Peyer's patch (tissue), 4 donors: ENCODE results near the gene ZNF587B.
"Not testable (repeated sequence)": the region's sequence is repeated elsewhere in the genome, so short reads cannot be mapped to it uniquely, and the experiment has no call there.

Experiments used
- CTCF ChIP-seq, 6 experiments: fragments of 450-650 bp in 4 of 6; fragments of 200-600 bp in 2 of 6; sonication (generic) in 1 of 6; IDR thresholded peaks; one replicate each; pipeline ENCODE4 v1.5.1; 2017 to 2019; ENCODE audit warnings: antibody characterized with exemption in 6 of 6, mild to moderate bottlenecking in 3 of 6, moderate library complexity in 1 of 6
- POLR2A ChIP-seq, 2 donors: fragments of 450-650 bp; IDR thresholded peaks; one replicate each; pipeline ENCODE4 v1.5.1; 2017; ENCODE audit warnings: antibody characterized with exemption in 2 of 2, mild to moderate bottlenecking in 2 of 2, moderate library complexity in 2 of 2

- not testable (repeated sequence) for TF ChIP-seq CTCF, POLR2A (IDR thresholded peaks at IDR 0.05)
These were observed 8.6 kb downstream of the ZNF587B start for GRCh38 chr19:57838622-57839191.
